ENCODE results near the gene LYSMD3.
A peak's percentile ranks its signal among the peaks of the same experiment; 100 is the strongest.

Gene LYSMD3

DNA sequence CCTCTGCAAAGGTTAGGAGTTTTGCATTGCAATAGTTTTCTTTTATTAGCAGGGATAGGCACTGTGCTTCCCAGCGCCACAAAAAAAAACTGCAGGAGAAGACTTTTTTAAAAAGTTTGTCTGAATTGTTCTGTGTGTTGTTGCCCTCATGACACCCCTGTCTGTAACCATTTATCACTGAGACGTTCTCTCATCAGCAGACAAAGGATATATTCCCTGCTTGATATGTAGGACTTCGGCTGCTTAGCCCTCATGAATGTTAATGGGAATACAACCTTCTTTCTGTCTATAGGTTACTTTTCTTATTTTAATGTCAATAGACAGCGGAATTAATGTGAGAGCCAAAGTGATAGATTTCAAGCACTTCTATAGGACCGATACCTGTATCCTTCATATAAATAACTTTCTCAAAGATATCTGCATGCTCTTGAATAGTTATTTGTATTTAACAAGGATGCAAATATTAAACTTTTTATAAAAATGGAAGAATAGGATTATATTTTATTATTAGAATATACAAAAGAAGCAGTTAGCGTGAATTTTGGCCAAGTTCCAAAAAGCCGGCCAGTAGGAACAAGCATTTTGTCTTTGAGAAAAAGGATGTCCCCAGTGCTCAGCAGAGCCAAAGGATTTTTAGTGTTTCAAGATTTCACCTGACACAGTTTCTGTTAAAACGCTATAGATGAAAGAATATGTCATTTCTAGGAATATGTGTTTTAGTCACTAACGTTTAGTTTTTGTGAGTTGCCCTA lies 1.5 kb upstream of the LYSMD3 start:
- Mint-ChIP-seq H3K4me1 (peaks cover 31% of the 10 kb centered on the region), H3K36me3 (ENCODE audit: low read depth) (no peaks in the 10 kb centered on the region), H3K27ac (no peak overlapping the region), H3K4me3 (peak overlapping the region; percentile 98), H3K9me3 (no peaks in the 10 kb centered on the region), H3K27me3 (ENCODE audit: low read depth, poor library complexity) (no peaks in the 10 kb centered on the region)
- TF ChIP-seq, protein P1, sequence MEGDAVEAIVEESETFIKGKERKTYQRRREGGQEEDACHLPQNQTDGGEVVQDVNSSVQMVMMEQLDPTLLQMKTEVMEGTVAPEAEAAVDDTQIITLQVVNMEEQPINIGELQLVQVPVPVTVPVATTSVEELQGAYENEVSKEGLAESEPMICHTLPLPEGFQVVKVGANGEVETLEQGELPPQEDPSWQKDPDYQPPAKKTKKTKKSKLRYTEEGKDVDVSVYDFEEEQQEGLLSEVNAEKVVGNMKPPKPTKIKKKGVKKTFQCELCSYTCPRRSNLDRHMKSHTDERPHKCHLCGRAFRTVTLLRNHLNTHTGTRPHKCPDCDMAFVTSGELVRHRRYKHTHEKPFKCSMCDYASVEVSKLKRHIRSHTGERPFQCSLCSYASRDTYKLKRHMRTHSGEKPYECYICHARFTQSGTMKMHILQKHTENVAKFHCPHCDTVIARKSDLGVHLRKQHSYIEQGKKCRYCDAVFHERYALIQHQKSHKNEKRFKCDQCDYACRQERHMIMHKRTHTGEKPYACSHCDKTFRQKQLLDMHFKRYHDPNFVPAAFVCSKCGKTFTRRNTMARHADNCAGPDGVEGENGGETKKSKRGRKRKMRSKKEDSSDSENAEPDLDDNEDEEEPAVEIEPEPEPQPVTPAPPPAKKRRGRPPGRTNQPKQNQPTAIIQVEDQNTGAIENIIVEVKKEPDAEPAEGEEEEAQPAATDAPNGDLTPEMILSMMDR (IDR thresholded peaks at IDR 0.05): no peak
- DNase-seq: no peak

DNA sequence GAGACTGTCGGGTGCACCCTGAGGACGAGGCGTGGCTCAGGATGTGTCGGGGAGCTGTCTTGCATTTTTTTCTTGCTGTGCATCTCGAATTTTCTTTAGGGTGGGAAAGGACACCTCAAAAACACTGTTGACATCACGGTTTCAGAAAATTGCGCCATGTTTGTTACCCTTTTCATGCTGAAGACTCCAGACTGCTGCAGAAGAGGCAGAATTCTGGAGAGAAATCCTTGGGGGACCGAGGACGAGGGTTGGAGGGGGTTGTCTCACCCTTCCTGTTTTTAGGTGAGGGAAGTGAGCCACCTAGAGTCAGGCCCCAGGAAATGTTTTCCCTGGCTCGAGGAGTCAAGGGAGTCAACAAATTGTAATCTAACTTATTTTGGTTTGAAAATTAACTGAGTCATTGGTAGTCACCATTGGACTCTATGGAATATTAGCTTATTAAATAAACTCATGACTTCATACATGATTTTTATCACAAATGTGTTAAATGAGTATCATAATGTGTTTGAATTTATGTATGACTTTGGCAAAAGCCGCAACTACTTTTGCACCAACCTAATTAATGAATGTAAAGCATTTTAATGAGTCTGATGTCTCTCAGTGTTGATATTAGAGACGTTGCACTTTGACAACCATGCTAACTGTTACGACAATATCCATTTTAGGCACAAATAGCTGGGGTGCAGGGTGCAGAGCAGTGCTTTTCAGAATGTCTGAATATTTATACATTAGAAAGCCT lies 724 bp upstream of the LYSMD3 start:
- Mint-ChIP-seq H3K9me3 (no peaks in the 10 kb centered on the region), H3K27me3 (ENCODE audit: low read depth, poor library complexity) (no peaks in the 10 kb centered on the region), H3K4me1 (peaks cover 31% of the 10 kb centered on the region), H3K36me3 (ENCODE audit: low read depth) (peaks cover 5% of the 10 kb centered on the region), H3K27ac (peak overlapping the region; percentile 99), H3K4me3 (peak overlapping the region; percentile 98)
- DNase-seq: peak; percentile 60
- TF ChIP-seq, protein P1 (IDR thresholded peaks at IDR 0.05): peak; percentile 64

DNA sequence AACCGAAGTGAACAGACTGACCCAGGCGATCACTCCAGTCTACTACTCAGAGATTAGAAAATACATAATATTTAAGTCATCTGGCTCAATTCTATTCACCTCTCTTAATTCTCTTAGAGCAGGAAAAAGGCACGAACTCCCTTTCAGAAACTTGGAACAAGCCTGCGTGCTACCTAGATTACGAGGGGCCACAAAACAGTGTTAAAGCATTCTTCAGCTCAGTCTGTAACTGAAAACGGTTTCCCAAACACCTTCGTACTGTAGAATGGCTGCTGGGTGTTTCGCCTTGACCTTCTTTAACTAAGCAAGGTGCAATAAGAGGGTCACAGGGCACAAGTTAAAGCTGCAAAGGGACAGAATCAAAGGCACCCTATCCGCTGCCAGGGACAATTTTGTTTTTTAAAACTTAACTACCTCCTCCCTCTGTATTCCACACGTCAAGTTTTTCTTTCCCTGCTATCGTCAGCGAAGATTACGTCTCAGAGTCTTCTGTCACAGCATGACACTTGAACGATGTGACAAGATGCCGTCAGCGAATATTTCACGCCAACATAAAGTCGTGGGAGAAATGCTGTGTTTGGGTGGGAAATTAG lies 687 bp downstream of the LYSMD3 start:
- Mint-ChIP-seq H3K4me1 (peaks cover 29% of the 10 kb centered on the region), H3K27ac (peak overlapping the region; percentile 47), H3K36me3 (ENCODE audit: low read depth) (peaks cover 16% of the 10 kb centered on the region), H3K4me3 (peak overlapping the region; percentile 98), H3K9me3 (no peaks in the 10 kb centered on the region), H3K27me3 (ENCODE audit: low read depth, poor library complexity) (no peaks in the 10 kb centered on the region)
- TF ChIP-seq, protein P1 (IDR thresholded peaks at IDR 0.05): no peak
- no peak for DNase-seq

DNA sequence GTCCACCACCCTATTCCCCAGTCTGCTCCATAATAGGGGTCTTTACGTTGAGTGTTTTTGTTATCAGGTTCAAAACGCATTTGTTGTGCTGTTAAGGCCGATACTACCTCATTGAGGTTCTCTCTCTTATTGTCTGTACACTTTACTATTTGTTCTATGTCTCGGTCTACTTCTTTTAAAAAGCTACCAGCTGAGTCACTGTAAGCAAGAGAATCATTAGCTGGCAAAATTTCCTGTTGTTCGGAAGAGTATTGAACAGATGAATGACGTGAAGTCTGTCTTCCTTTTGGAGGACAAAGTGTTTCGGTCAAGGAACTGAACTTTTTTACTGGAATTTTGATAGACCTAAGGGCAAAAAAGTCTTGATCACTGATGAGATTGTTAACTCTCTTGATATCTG lies 10.3 kb downstream of the LYSMD3 start:
- TF ChIP-seq, protein P1 (IDR thresholded peaks at IDR 0.05): no peak
- H3K27me3 Mint-ChIP-seq (ENCODE audit: low read depth, poor library complexity): no peaks in the 10 kb centered on the region
- H3K36me3 Mint-ChIP-seq (ENCODE audit: low read depth): peaks cover 59% of the 10 kb centered on the region

DNA sequence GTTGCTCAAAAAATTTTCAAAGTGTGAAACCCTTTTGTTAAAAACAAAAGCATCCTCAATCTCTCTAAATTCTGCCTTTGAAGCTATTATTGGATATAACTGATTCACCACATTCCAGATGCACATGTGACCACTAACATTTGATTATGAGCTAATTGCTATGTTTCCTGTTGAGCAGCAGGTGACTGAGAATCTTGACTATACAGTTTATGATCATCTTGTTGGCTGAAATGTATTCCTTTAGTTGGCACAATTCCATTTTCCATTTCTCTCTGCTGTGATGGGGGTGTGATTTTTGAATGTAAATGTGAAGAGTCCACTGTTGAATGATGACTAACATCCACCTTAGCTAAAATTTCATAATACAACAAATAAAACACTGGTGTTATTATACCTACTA lies 10.7 kb downstream of the LYSMD3 start:
- no peaks in the 10 kb centered on the region for H3K9me3 Mint-ChIP-seq
- DNase-seq: no peak
- H3K27ac Mint-ChIP-seq: no peak overlapping the region
- no peaks in the 10 kb centered on the region for H3K4me1 Mint-ChIP-seq
- H3K36me3 Mint-ChIP-seq (ENCODE audit: low read depth): peaks cover 55% of the 10 kb centered on the region
- TF ChIP-seq, protein P1 (IDR thresholded peaks at IDR 0.05): no peak
- H3K27me3 Mint-ChIP-seq (ENCODE audit: low read depth, poor library complexity): no peaks in the 10 kb centered on the region
- no peak overlapping the region for H3K4me3 Mint-ChIP-seq

More for the DNA sequence above, 10.3 kb downstream of the LYSMD3 start:
- no peak for DNase-seq
- H3K27ac Mint-ChIP-seq: no peak overlapping the region
- no peak overlapping the region for H3K4me3 Mint-ChIP-seq
- no peaks in the 10 kb centered on the region for H3K9me3 Mint-ChIP-seq
- no peaks in the 10 kb centered on the region for H3K4me1 Mint-ChIP-seq
